HG02885 (cell line): ENCODE data around the gene CAMTA1.

Experiments
- ATAC-seq: cut with Tn5 transposase; IDR thresholded peaks from one replicate; pipeline ENCODE4 v1.9.1; 2021; ENCODE audit warnings: mild to moderate bottlenecking; ENCODE audit not compliant: unreplicated experiment, poor library complexity

The CAMTA1 gene

GRCh38 chr1:7654725-7655124, 869.5 kb downstream of the CAMTA1 start:
- no peak for ATAC-seq

GRCh38 chr1:7655354-7655753, 870.1 kb downstream of the CAMTA1 start:
- ATAC-seq = no peak

GRCh38 chr1:7656557-7657215, 871.4 kb downstream of the CAMTA1 start:
- ATAC-seq = no peak

DNA sequence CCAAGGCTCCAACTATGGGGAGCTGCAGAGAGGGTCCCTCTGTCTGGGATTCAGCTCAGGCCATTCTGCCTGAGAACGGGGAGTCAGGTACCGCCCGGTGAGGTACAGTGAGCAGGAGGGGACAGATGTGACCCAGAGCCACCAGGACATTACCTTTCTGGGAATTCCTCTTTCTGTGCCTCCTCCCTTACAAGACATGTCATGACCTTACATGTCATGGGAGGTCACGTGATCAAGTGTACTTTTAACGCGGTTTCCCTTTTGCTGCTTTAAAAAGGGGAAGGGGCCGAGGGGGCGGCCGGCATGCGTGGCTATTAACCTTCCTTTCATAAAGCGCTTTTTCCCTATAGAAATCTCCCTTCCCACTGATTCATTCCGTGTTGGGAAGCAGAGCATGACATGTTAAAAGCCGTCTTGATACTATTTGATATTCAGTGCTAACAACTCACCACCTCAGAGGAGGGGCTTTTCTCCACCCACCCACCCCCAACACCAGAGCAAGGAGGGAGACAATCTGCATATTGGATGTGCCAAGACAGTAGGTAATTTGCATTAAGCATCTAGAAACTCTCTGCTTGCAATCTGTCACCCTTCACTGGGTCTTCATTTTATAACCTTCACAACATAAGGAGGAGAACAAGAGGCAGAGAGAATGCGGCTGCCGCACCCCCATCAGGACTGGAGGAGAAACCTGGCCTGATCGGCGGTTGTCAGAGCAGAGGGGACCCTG, 872.2 kb downstream of the CAMTA1 start:
- no peak for ATAC-seq

GRCh38 chr1:7658099-7658498, 872.8 kb downstream of the CAMTA1 start:
- ATAC-seq = no peak

DNA sequence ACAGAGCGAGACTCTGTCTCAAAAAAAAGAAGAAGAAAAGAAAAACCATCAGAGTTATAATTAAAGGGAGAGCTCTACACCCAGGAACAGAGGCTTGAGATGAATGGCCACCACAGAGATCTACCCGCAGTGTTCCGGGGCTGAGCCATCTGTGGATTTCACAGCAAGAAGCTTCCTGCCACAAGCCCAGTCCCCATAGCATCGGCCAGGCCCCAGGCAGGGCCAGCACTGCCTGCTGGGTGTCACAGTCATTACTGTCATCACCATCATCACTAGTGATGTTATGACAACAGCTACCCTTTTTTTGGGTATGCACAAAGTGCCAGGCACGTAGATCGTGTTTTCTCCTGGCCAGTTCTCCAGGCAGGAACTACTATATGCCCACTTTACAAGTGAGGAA, 874.3 kb downstream of the CAMTA1 start:
- no peak for ATAC-seq

GRCh38 chr1:7663451-7664146, 878.3 kb downstream of the CAMTA1 start:
- ATAC-seq = no peak

- no peak for ATAC-seq
Observed at GRCh38 chr1:7664147-7664892, 879.1 kb downstream of the CAMTA1 start.

DNA sequence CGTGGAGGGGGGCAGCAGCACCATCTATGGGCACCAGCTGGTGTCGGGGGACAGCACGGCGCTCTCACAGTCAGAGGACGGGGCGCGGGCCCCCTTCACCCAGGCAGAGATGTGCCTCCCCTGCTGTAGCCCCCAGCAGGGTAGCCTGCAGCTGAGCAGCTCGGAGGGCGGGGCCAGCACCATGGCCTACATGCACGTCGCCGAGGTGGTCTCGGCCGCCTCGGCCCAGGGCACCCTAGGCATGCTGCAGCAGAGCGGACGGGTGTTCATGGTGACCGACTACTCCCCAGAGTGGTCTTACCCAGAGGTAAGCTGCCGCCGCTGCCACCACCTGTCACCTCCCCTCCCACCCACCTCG, 879.6 kb downstream of the CAMTA1 start:
- no peak for ATAC-seq

- no peak for ATAC-seq
Observed at GRCh38 chr1:7666249-7666648, 881.0 kb downstream of the CAMTA1 start.

GRCh38 chr1:7667159-7667558, 881.9 kb downstream of the CAMTA1 start:
- ATAC-seq = no peak

- no peak for ATAC-seq
Observed at GRCh38 chr1:7667625-7668218, 882.5 kb downstream of the CAMTA1 start.

- ATAC-seq = no peak
Observed at GRCh38 chr1:7669559-7670311, 884.5 kb downstream of the CAMTA1 start.

- no peak for ATAC-seq
Observed at GRCh38 chr1:7670334-7671145, 885.3 kb downstream of the CAMTA1 start.

DNA sequence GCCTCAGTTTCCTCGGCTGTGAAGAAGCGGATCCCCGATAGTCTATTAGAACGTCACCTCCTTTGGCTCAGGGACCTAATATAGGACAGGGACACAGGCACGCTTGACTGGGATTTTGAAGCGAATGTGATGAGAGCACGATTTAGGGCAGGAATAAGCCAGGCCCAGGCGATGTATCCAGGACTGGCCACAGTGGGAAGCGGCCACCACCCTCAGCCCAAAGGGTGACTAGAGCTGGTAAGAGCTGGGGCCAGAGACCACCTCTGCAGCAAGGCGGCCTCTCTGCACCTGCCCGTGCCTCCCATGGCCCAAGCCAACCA, 885.9 kb downstream of the CAMTA1 start:
- no peak for ATAC-seq

DNA sequence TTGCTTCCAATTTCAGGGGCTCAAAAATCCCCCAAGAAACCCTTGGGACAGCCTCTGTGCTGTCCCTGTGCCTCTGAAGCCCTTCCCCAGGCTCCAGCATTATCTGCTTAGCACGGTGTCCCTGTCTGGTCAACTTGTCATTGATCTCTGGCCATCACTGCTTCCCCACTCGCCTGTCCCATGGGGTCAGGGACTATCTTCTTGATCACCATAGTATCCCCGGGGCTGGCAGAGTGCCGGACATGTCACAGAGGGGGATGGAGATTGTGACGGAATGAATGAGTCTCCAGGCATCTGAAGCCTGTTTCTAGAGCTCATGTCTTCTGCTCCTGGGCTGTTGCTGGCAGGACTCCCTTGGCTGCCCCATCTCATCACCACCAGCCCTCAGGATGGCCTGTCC, 886.4 kb downstream of the CAMTA1 start:
- ATAC-seq = no peak

DNA sequence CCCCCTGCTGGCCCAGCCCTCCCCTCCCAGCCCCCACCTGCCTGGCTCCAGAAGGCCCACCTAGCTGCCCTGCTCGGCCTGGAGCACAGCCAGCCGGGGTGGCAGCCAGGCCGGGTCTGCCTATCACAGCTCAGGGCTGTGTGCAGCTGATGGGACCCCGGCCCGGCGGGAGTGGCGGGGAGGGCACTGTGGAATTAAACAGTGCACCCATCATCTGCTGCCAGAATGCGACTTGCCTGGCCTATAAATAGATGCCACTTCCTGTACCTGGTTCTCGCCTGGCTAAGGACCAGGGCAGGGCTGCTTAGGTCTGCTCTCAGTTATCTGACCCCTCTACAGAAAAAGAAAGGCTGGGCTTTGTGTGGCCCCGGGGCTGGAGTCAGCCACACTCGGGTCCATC, 887.6 kb downstream of the CAMTA1 start:
- ATAC-seq = no peak

DNA sequence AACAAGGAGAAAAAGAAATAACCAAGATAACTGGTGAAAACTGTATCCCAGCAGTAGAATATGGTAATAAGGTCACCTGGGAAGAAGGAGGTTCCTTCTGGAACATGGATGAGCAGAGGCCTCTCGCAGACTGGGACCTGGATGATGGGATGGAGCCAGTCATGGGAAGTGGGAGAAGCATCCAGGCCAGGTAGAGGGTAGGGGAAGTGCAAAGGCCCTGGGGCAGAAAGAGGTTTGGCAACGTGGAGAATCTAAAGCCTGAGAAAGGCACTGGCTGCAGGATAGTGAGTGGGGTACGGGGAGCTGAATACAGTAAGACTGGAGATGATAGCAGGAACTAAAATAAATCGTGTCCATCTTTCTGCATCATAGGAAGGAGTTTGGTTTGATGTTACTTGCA, 889.7 kb downstream of the CAMTA1 start:
- ATAC-seq = no peak
